ENCODE results near the gene GRM8. TPM values are rescaled to one million over a fixed set of nuclear protein-coding genes. Genes with fewer than 3 reads are reported as not detected.

Gene GRM8
- total and polyA plus RNA-seq, 2 donors, result 0.27 to 0.38 TPM

DNA sequence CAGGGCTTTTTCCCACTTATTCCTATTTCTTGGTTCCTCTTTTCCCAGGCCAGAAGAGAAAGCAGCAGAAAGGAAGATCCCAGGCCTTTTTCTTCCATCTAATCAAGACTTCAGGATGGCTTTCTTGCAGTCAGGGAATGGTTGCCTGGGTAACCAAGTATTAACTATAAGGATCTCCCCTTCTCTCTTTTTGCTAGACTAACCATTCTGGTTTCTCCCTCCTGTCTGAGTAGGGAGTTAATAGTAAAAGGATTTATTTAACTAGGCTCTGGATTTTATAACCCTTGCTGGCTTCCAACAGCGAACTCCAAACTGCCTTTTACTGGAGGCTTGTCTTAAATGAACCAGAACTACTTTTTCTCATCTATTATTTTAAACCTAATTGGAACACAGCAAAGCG is 90.4 kb downstream of the GRM8 start:
- H3K36me3 ChIP-seq (ENCODE audit: control insufficient read depth in 2 of 2, insufficient read depth in 2 of 2, low read length in 1 of 2), result no peaks in the 10 kb centered on the region
- WGBS, result 91% methylated on average over 2 of the region's 2 CpGs
- H3K27ac ChIP-seq (ENCODE audit: low read depth in 1 of 2, low read length in 1 of 2), result no peak overlapping the region
- H3K4me1 ChIP-seq (ENCODE audit: control insufficient read depth in 2 of 2, insufficient read depth in 2 of 2, low read length in 2 of 2), result no peaks in the 10 kb centered on the region
- H3K9me3 ChIP-seq (ENCODE audit: control insufficient read depth in 2 of 2, insufficient read depth in 1 of 2, low read length in 1 of 2), result no peaks in the 10 kb centered on the region
- no peak overlapping the region for H3K4me3 ChIP-seq (ENCODE audit: low read length in 2 of 2)
- H3K27me3 ChIP-seq (ENCODE audit: control insufficient read depth in 2 of 2, insufficient read depth in 1 of 2, low read length in 1 of 2), result no peaks in the 10 kb centered on the region
- DNase-seq (ENCODE audit: low read depth in 6 of 9, low spot score in 9 of 9), result no peak

DNA sequence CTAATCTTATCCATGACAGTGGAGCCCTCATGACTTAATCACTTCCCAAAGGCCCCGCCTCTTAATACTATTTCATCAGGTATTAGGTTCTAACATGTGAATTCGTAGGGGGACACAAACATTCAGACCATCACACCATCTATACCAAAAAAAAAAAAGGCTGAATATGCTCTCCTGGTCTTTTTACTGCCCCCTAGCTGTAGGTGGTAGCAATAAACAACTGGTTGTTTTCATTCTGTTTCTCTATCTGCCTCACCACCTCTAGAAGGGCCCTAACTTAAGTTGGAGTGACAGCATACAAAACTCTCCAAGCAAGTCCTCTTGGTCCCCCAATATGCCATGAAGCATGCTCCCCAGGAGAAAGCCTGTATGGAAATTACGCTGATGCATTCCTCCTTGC is 94.1 kb downstream of the GRM8 start:
- Histone ChIP-seq H3K36me3 (ENCODE audit: control insufficient read depth in 2 of 2, insufficient read depth in 2 of 2, low read length in 1 of 2) (no peaks in the 10 kb centered on the region), H3K27me3 (ENCODE audit: control insufficient read depth in 2 of 2, insufficient read depth in 1 of 2, low read length in 1 of 2) (no peaks in the 10 kb centered on the region), H3K4me3 (ENCODE audit: low read length in 2 of 2) (no peak overlapping the region), H3K9me3 (ENCODE audit: control insufficient read depth in 2 of 2, insufficient read depth in 1 of 2, low read length in 1 of 2) (no peaks in the 10 kb centered on the region), H3K4me1 (ENCODE audit: control insufficient read depth in 2 of 2, insufficient read depth in 2 of 2, low read length in 2 of 2) (no peaks in the 10 kb centered on the region), H3K27ac (ENCODE audit: low read depth in 1 of 2, low read length in 1 of 2) (no peak overlapping the region)
- DNase-seq (ENCODE audit: low read depth in 6 of 9, low spot score in 9 of 9), result peak in 1 of 9 donors; percentile 4
- 76% methylated on average over 3 of the region's 3 CpGs for WGBS

DNA sequence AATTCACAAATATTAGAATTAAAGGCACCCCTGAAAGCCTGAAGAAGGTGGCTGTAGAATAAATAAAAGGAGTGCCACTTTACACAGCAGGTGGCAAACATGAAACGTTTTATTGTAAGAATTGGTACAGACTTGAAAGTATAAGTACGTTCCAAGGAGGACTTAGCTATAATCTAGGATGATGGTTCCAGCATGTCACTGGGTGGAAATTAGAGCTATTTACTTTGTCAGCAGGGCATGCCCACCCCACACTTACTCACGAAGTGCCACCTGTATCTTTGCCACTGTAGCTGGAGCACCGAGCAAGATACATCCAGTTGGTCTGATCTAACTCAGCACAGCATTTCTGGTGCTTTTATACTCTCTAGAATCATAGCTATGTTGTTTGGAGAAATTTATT is 97.8 kb downstream of the GRM8 start:
- no peak overlapping the region for H3K4me3 ChIP-seq (ENCODE audit: low read length in 2 of 2)
- 85% methylated on average over 4 of the region's 4 CpGs for WGBS
- H3K36me3 ChIP-seq (ENCODE audit: control insufficient read depth in 2 of 2, insufficient read depth in 2 of 2, low read length in 1 of 2), result no peaks in the 10 kb centered on the region
- no peaks in the 10 kb centered on the region for H3K4me1 ChIP-seq (ENCODE audit: control insufficient read depth in 2 of 2, insufficient read depth in 2 of 2, low read length in 2 of 2)
- H3K27me3 ChIP-seq (ENCODE audit: control insufficient read depth in 2 of 2, insufficient read depth in 1 of 2, low read length in 1 of 2), result no peaks in the 10 kb centered on the region
- no peaks in the 10 kb centered on the region for H3K9me3 ChIP-seq (ENCODE audit: control insufficient read depth in 2 of 2, insufficient read depth in 1 of 2, low read length in 1 of 2)
- no peak for DNase-seq (ENCODE audit: low read depth in 6 of 9, low spot score in 9 of 9)
- H3K27ac ChIP-seq (ENCODE audit: low read depth in 1 of 2, low read length in 1 of 2), result no peak overlapping the region

DNA sequence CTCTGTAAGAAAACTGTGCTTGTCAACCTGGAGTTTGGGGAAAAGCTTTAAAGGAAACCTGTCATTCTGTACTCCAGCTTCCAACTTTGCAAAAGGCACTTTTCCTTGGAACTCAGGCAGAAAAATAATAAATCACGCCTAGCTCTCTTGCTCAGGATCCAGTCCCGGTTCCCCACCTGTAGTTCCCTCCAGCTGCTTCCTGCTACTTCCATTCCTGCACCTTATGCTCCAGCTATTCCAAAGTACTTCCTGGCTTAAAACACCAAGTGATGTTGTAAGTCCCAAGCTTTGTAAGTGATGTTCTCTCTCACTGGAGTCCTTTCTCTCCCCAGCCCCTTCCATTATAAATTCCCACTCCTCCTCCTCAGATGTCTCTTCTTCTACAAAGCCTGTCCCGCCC is 98.6 kb downstream of the GRM8 start:
- Histone ChIP-seq H3K9me3 (ENCODE audit: control insufficient read depth in 2 of 2, insufficient read depth in 1 of 2, low read length in 1 of 2) (no peaks in the 10 kb centered on the region), H3K4me3 (ENCODE audit: low read length in 2 of 2) (no peak overlapping the region), H3K27me3 (ENCODE audit: control insufficient read depth in 2 of 2, insufficient read depth in 1 of 2, low read length in 1 of 2) (no peaks in the 10 kb centered on the region), H3K36me3 (ENCODE audit: control insufficient read depth in 2 of 2, insufficient read depth in 2 of 2, low read length in 1 of 2) (no peaks in the 10 kb centered on the region), H3K4me1 (ENCODE audit: control insufficient read depth in 2 of 2, insufficient read depth in 2 of 2, low read length in 2 of 2) (no peaks in the 10 kb centered on the region), H3K27ac (ENCODE audit: low read depth in 1 of 2, low read length in 1 of 2) (no peak overlapping the region)
- WGBS, result 73% methylated on average over 3 of the region's 3 CpGs
- no peak for DNase-seq (ENCODE audit: low read depth in 6 of 9, low spot score in 9 of 9)

DNA sequence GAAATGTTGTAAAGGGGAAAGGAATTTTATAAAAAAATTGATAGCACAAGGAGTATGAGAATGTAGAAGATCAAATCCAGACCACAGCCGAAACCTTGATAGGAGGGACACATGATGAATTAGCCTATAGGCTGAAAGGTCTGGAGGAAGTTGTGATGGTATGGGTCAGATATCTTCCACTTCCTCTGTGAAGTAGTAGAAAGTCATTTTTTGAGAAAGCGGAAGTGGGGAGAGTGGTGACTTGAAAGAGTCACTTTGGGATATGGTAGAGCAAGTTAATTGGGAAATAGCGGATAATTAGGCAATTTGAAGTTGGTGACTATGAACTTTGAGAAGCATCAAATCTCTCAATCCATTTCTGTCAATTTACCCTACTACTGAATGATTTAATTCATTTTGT is 99.4 kb downstream of the GRM8 start:
- DNase-seq (ENCODE audit: low read depth in 6 of 9, low spot score in 9 of 9), result no peak
- Histone ChIP-seq H3K9me3 (ENCODE audit: control insufficient read depth in 2 of 2, insufficient read depth in 1 of 2, low read length in 1 of 2) (no peaks in the 10 kb centered on the region), H3K36me3 (ENCODE audit: control insufficient read depth in 2 of 2, insufficient read depth in 2 of 2, low read length in 1 of 2) (no peaks in the 10 kb centered on the region), H3K4me3 (ENCODE audit: low read length in 2 of 2) (no peak overlapping the region), H3K27me3 (ENCODE audit: control insufficient read depth in 2 of 2, insufficient read depth in 1 of 2, low read length in 1 of 2) (no peaks in the 10 kb centered on the region), H3K27ac (ENCODE audit: low read depth in 1 of 2, low read length in 1 of 2) (no peak overlapping the region), H3K4me1 (ENCODE audit: control insufficient read depth in 2 of 2, insufficient read depth in 2 of 2, low read length in 2 of 2) (no peaks in the 10 kb centered on the region)
- 90% methylated on average over 3 of the region's 3 CpGs for WGBS

DNA sequence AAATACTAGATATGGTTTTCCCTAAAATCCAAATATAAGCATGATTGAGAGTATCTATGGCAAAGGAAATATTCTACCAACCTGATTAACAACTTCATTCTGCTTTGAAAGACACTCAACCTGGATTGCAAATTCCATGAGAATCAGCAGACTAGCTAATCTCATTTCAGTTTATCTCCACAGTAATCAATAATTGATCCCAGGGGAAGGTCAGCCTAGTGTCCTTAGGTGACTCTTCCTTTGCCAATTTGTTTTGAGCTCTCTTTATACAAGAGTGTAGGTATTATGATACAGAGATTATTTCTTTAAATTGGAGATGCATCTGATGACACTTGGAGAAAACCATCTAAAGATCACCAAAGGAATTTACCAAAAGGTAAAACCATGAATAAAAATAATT is 100.3 kb downstream of the GRM8 start:
- Histone ChIP-seq H3K27me3 (ENCODE audit: control insufficient read depth in 2 of 2, insufficient read depth in 1 of 2, low read length in 1 of 2) (no peaks in the 10 kb centered on the region), H3K9me3 (ENCODE audit: control insufficient read depth in 2 of 2, insufficient read depth in 1 of 2, low read length in 1 of 2) (no peaks in the 10 kb centered on the region), H3K36me3 (ENCODE audit: control insufficient read depth in 2 of 2, insufficient read depth in 2 of 2, low read length in 1 of 2) (no peaks in the 10 kb centered on the region), H3K4me3 (ENCODE audit: low read length in 2 of 2) (no peak overlapping the region), H3K27ac (ENCODE audit: low read depth in 1 of 2, low read length in 1 of 2) (no peak overlapping the region), H3K4me1 (ENCODE audit: control insufficient read depth in 2 of 2, insufficient read depth in 2 of 2, low read length in 2 of 2) (no peaks in the 10 kb centered on the region)
- DNase-seq (ENCODE audit: low read depth in 6 of 9, low spot score in 9 of 9), result no peak

DNA sequence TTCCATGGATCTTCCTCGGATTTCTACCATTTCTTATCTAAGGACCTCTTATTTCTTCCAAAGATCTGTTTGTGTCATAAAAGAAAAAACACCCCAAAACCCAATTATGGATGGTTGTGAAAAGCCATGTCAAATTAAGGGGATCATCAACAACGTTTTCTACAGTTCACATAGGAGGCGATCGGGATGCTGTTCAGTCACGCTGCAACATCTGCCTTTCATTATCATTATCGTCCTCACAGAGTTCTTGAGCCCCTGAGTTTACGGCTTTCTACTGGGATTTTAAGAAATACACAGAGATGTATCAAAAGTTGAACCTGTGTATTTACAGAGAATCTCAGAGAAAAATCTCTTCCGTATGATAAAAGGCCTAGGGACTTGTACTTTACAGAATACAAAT is 101.4 kb downstream of the GRM8 start:
- Histone ChIP-seq H3K4me1 (ENCODE audit: control insufficient read depth in 2 of 2, insufficient read depth in 2 of 2, low read length in 2 of 2) (no peaks in the 10 kb centered on the region), H3K27me3 (ENCODE audit: control insufficient read depth in 2 of 2, insufficient read depth in 1 of 2, low read length in 1 of 2) (no peaks in the 10 kb centered on the region), H3K4me3 (ENCODE audit: low read length in 2 of 2) (no peak overlapping the region), H3K9me3 (ENCODE audit: control insufficient read depth in 2 of 2, insufficient read depth in 1 of 2, low read length in 1 of 2) (no peaks in the 10 kb centered on the region), H3K36me3 (ENCODE audit: control insufficient read depth in 2 of 2, insufficient read depth in 2 of 2, low read length in 1 of 2) (no peaks in the 10 kb centered on the region), H3K27ac (ENCODE audit: low read depth in 1 of 2, low read length in 1 of 2) (no peak overlapping the region)
- WGBS, result 94% methylated on average over 8 of the region's 8 CpGs
- no peak for DNase-seq (ENCODE audit: low read depth in 6 of 9, low spot score in 9 of 9)

DNA sequence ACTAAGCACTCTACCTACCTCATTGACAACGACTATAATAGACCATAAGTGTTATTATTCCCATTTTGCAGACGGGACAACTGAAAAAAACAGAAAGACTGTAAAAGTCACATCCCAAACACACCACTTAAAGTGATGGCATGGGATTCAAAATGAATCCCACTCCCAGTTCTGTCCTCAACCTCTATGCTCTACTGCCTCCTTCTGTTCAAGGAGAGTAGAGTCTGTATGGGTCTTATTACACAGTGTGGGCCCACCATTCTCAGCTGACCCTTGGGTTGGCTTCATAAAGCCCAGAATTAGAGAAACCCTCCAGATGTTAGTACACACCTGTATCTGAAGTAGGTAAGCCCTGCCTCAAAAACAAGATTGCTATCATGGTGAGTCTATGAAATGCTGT is 102.2 kb downstream of the GRM8 start:
- Histone ChIP-seq H3K4me1 (ENCODE audit: control insufficient read depth in 2 of 2, insufficient read depth in 2 of 2, low read length in 2 of 2) (no peaks in the 10 kb centered on the region), H3K27me3 (ENCODE audit: control insufficient read depth in 2 of 2, insufficient read depth in 1 of 2, low read length in 1 of 2) (no peaks in the 10 kb centered on the region), H3K27ac (ENCODE audit: low read depth in 1 of 2, low read length in 1 of 2) (no peak overlapping the region), H3K4me3 (ENCODE audit: low read length in 2 of 2) (no peak overlapping the region), H3K9me3 (ENCODE audit: control insufficient read depth in 2 of 2, insufficient read depth in 1 of 2, low read length in 1 of 2) (no peaks in the 10 kb centered on the region), H3K36me3 (ENCODE audit: control insufficient read depth in 2 of 2, insufficient read depth in 2 of 2, low read length in 1 of 2) (no peaks in the 10 kb centered on the region)
- DNase-seq (ENCODE audit: low read depth in 6 of 9, low spot score in 9 of 9), result no peak
- 56% methylated on average over 2 of the region's 2 CpGs for WGBS

DNA sequence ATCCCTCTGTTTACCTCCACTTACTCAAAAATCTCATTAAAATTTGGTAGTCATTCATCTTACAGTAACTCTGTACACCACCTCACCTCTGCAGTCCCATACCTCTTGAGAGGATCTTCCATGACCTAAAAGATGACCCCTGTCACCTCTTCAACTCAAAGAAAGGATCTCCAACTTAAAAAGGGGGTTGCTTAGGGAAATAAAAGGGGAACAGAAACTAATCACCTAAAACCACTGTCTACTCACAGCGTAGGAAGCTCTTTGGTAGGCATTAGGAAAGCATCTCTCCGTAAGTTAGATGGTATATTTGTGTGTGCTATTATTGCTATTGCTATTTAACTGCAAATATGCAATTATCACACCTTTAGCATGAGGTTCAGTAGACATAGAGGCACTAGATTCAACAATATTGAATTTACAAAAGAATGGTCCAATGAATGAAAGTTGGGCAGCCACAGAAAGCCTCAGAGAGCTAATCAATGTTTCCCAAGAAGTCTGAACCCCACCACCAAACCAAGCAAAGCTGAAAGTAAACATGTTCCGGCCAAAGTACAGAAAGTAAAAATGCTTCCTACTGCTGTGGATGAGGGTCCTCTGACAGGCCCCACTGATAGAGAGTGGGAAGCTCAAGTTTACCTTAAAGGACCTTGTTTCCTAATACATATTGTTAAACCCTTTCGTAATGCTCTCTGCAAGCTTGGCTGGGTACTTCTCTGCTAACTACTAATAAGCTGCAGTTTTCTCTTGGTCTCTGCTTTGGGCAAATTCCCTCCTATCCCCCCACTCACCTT is 105.8 kb downstream of the GRM8 start:
- H3K4me3 ChIP-seq (ENCODE audit: low read length in 2 of 2), result no peak overlapping the region
- DNase-seq (ENCODE audit: low read depth in 6 of 9, low spot score in 9 of 9), result no peak
- no peaks in the 10 kb centered on the region for H3K4me1 ChIP-seq (ENCODE audit: control insufficient read depth in 2 of 2, insufficient read depth in 2 of 2, low read length in 2 of 2)
- H3K9me3 ChIP-seq (ENCODE audit: control insufficient read depth in 2 of 2, insufficient read depth in 1 of 2, low read length in 1 of 2), result no peaks in the 10 kb centered on the region
- H3K27me3 ChIP-seq (ENCODE audit: control insufficient read depth in 2 of 2, insufficient read depth in 1 of 2, low read length in 1 of 2), result no peaks in the 10 kb centered on the region
- H3K36me3 ChIP-seq (ENCODE audit: control insufficient read depth in 2 of 2, insufficient read depth in 2 of 2, low read length in 1 of 2), result no peaks in the 10 kb centered on the region
- 95% methylated on average over 4 of the region's 4 CpGs for WGBS
- H3K27ac ChIP-seq (ENCODE audit: low read depth in 1 of 2, low read length in 1 of 2), result no peak overlapping the region
